ENCODE results near the gene NEURL1.

DNA sequence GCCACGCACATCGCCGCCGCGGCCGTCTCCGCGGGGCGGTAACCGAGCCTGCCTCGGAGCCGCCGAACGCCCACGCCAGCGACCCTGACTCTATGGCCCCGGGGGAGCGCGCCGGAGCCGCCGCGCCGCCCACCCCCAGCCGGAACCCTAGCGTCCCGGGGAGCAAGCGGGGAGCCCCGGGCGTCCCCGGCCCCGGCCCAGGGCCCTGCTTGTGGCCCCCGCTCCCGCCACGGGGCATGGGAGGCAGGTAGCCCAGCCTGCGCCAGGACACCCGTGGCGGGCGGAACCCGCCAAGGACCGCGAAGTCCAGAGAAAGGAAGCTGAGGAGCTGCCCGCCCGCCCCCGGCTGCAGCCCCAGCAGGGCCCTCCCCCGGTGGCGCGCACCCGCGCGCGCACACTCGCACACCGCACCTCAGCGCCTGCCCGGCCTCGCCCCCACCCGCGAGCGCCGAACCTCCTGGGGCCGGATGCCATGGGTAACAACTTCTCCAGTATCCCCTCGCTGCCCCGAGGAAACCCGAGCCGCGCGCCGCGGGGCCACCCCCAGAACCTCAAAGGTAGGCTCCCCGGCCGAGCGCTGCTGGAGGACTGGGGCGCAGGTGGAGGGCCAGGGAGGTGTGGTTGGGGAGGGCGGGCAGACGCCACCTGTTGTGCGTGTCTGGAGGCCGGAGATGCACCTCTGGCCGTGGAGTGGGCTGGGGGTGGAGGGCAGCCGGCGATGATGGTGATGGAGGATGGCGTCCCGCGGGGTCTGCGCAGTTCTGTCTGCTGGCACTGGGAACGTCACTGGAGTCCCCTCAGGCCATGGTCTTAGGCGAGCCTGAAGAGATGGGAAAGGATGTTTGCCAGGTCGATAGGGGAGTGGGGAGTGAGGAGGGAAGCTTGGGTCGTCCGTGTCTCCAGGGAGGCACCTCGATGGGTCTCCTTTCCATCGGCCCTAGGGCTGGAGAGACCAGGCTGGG, 692 bp downstream of the NEURL1 start:
- TF ChIP-seq CTCF (conservative IDR thresholded peaks at IDR 0.05; ENCODE audit: low read length) (no peak), EZH2phosphoT487 (IDR thresholded peaks at IDR 0.05; ENCODE audit: borderline replicate concordance, low read depth, low read length) (no peak)
